GM19467 (cell line): ENCODE measurements around the gene NEDD9.
A peak's percentile ranks its signal among the peaks of the same experiment; 100 is the strongest.

ENCODE experiments used
- ATAC-seq: cut with Tn5 transposase; IDR thresholded peaks from one replicate; pipeline ENCODE4 v1.9.1; 2021; ENCODE audit warnings: mild to moderate bottlenecking, moderate library complexity; ENCODE audit not compliant: unreplicated experiment

The NEDD9 gene

GRCh38 chr6:11232193-11232769 is at the start of gene NEDD9:
Gene NEDD9, minus strand, starts transcription at chr6:11232668. Its CDS starts 153 bp downstream, at chr6:11232515.
- peak; percentile 98 for ATAC-seq

GRCh38 chr6:11282245-11282644 is 49.8 kb upstream of the NEDD9 start:
- ATAC-seq: no peak

GRCh38 chr6:11280394-11280793 is 47.9 kb upstream of the NEDD9 start:
- ATAC-seq: no peak

GRCh38 chr6:11279284-11279689 is 46.8 kb upstream of the NEDD9 start:
- ATAC-seq: no peak

GRCh38 chr6:11278207-11278559 is 45.7 kb upstream of the NEDD9 start:
- ATAC-seq: no peak

- peak; percentile 34 for ATAC-seq
Observed at GRCh38 chr6:11277275-11278206, 45.1 kb upstream of the NEDD9 start.

GRCh38 chr6:11276911-11277274 is 44.4 kb upstream of the NEDD9 start:
- ATAC-seq: no peak

GRCh38 chr6:11276228-11276627 is 43.8 kb upstream of the NEDD9 start:
- ATAC-seq: no peak

GRCh38 chr6:11275598-11275997 is 43.1 kb upstream of the NEDD9 start:
- peak; percentile 74 for ATAC-seq

- no peak for ATAC-seq
Observed at GRCh38 chr6:11273406-11274065, 41.1 kb upstream of the NEDD9 start.

- ATAC-seq: no peak
Observed at GRCh38 chr6:11272491-11273192, 40.2 kb upstream of the NEDD9 start.

GRCh38 chr6:11271228-11272020 is 39.0 kb upstream of the NEDD9 start:
- ATAC-seq: no peak

GRCh38 chr6:11270030-11271027 is 37.9 kb upstream of the NEDD9 start:
- ATAC-seq: no peak

GRCh38 chr6:11268978-11269377 is 36.5 kb upstream of the NEDD9 start:
- ATAC-seq: no peak

- no peak for ATAC-seq
Observed at GRCh38 chr6:11266926-11267325, 34.5 kb upstream of the NEDD9 start.

- no peak for ATAC-seq
Observed at GRCh38 chr6:11265932-11266331, 33.5 kb upstream of the NEDD9 start.

- no peak for ATAC-seq
Observed at GRCh38 chr6:11264100-11264499, 31.6 kb upstream of the NEDD9 start.

GRCh38 chr6:11263291-11263775 is 30.9 kb upstream of the NEDD9 start:
- no peak for ATAC-seq

GRCh38 chr6:11262242-11262641 is 29.8 kb upstream of the NEDD9 start:
- no peak for ATAC-seq
